ENCODE data around the gene C22orf39.

The C22orf39 gene

GRCh38 chr22:19406281-19406811 lies 41.2 kb downstream of the C22orf39 start:
- H3K4me3 ChIP-seq (ENCODE audit: low read length), result no peak overlapping the region
- H3F3A ChIP-seq (ENCODE audit: control insufficient read depth, insufficient read depth), result no peaks in the 10 kb centered on the region
- TF ChIP-seq CTCF (IDR thresholded peaks at IDR 0.05; ENCODE audit: low read depth, low read length, poor library complexity, severe bottlenecking) (no peak), EZH2phosphoT487 (IDR thresholded peaks at IDR 0.05; ENCODE audit: borderline replicate concordance, low read length) (no peak)
- H4K20me1 ChIP-seq (ENCODE audit: control insufficient read depth, insufficient read depth, low read depth, low read length), result 0 out of 2 replicates have a peak, but pooled peaks cover 4% of the 10 kb centered on the region
- H3K9me3 ChIP-seq (ENCODE audit: control insufficient read depth, insufficient read depth, low read length), result no peaks in the 10 kb centered on the region
- H3K27ac ChIP-seq (ENCODE audit: low read depth, low read length), result no peak overlapping the region
- no peaks in the 10 kb centered on the region for H3K9me2 ChIP-seq (replicated peaks; ENCODE audit: control insufficient read depth, low read length)
- peaks cover 12% of the 10 kb centered on the region for H3K79me2 ChIP-seq (ENCODE audit: control insufficient read depth, low read length)
- no peaks in the 10 kb centered on the region for H3K4me1 ChIP-seq (ENCODE audit: control insufficient read depth, low read length)
- no peak overlapping the region for H3K4me2 ChIP-seq (ENCODE audit: low read length)
- peaks cover 85% of the 10 kb centered on the region for H3K36me3 ChIP-seq (ENCODE audit: control insufficient read depth, low read length)
- H3K27me3 ChIP-seq (ENCODE audit: control insufficient read depth, low read length), result no peaks in the 10 kb centered on the region

- Histone ChIP-seq H3K9me3 (ENCODE audit: control insufficient read depth, insufficient read depth, low read length) (no peaks in the 10 kb centered on the region), H4K20me1 (ENCODE audit: control insufficient read depth, insufficient read depth, low read depth, low read length) (0 out of 2 replicates have a peak, but pooled peaks cover 5% of the 10 kb centered on the region), H3K27ac (ENCODE audit: low read depth, low read length) (no peak overlapping the region), H3K79me2 (ENCODE audit: control insufficient read depth, low read length) (peaks cover 5% of the 10 kb centered on the region), H3K36me3 (ENCODE audit: control insufficient read depth, low read length) (peaks cover 85% of the 10 kb centered on the region), H3K9me2 (replicated peaks; ENCODE audit: control insufficient read depth, low read length) (no peaks in the 10 kb centered on the region), H3K4me3 (ENCODE audit: low read length) (no peak overlapping the region), H3K27me3 (ENCODE audit: control insufficient read depth, low read length) (no peaks in the 10 kb centered on the region), H3K4me1 (ENCODE audit: control insufficient read depth, low read length) (no peaks in the 10 kb centered on the region), H3F3A (ENCODE audit: control insufficient read depth, insufficient read depth) (no peaks in the 10 kb centered on the region), H3K4me2 (ENCODE audit: low read length) (no peak overlapping the region)
- TF ChIP-seq CTCF (IDR thresholded peaks at IDR 0.05; ENCODE audit: low read depth, low read length, poor library complexity, severe bottlenecking), result no peak
- TF ChIP-seq EZH2phosphoT487 (IDR thresholded peaks at IDR 0.05; ENCODE audit: borderline replicate concordance, low read length), result no peak
Measured at GRCh38 chr22:19405652-19406051, 41.9 kb downstream of the C22orf39 start.

GRCh38 chr22:19405133-19405532 lies 42.4 kb downstream of the C22orf39 start:
- H3K9me3 ChIP-seq (ENCODE audit: control insufficient read depth, insufficient read depth, low read length), result no peaks in the 10 kb centered on the region
- no peak for TF ChIP-seq EZH2phosphoT487 (IDR thresholded peaks at IDR 0.05; ENCODE audit: borderline replicate concordance, low read length)
- no peak for TF ChIP-seq CTCF (IDR thresholded peaks at IDR 0.05; ENCODE audit: low read depth, low read length, poor library complexity, severe bottlenecking)
- H3K36me3 ChIP-seq (ENCODE audit: control insufficient read depth, low read length), result peaks cover 85% of the 10 kb centered on the region

More at GRCh38 chr22:19405133-19405532, 42.4 kb downstream of the C22orf39 start:
- no peaks in the 10 kb centered on the region for H3K9me2 ChIP-seq (replicated peaks; ENCODE audit: control insufficient read depth, low read length)
- 0 out of 2 replicates have a peak, but pooled peaks cover 6% of the 10 kb centered on the region for H4K20me1 ChIP-seq (ENCODE audit: control insufficient read depth, insufficient read depth, low read depth, low read length)
- no peak overlapping the region for H3K27ac ChIP-seq (ENCODE audit: low read depth, low read length)
- no peaks in the 10 kb centered on the region for H3K27me3 ChIP-seq (ENCODE audit: control insufficient read depth, low read length)
- no peaks in the 10 kb centered on the region for H3F3A ChIP-seq (ENCODE audit: control insufficient read depth, insufficient read depth)
- H3K4me1 ChIP-seq (ENCODE audit: control insufficient read depth, low read length), result no peaks in the 10 kb centered on the region
- peaks cover under 1% of the 10 kb centered on the region; the same call in 1 of the 2 replicates for H3K79me2 ChIP-seq (ENCODE audit: control insufficient read depth, low read length)
- no peak overlapping the region for H3K4me2 ChIP-seq (ENCODE audit: low read length)
- H3K4me3 ChIP-seq (ENCODE audit: low read length), result no peak overlapping the region
